Epidermal melanocyte (primary cell): ENCODE data around the gene LANCL2.
A peak's percentile ranks its signal among the peaks of the same experiment; 100 is the strongest.
"Not testable (repeated sequence)": the region's sequence is repeated elsewhere in the genome, so short reads cannot be mapped to it uniquely, and the experiment has no call there.

ENCODE experiments used
- DNase-seq: peaks from one replicate; pipeline ENCODE4 v3.0.0; 2011; ENCODE audit warnings: low spot score; ENCODE audit not compliant: insufficient read length

LANCL2 gene

DNA sequence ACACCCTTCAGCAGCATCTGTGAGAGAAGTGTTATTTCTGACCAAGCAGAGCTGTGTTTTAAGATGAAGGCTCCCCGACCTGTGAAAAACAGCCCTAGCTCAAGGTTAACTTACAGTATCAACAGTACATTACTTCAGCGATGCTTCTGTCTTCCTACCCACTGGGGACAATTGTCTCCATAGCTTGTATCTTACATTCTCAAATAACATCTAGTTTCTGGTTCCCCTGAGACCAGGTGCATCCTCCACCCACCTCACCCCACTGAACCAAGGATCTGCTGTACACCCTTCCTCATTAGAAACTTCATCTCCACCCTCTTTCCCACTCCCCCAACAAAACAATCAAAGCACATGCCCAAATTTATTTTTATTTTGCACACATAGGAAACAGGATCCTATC is 105.1 kb downstream of the LANCL2 start:
- DNase-seq = no peak

DNA sequence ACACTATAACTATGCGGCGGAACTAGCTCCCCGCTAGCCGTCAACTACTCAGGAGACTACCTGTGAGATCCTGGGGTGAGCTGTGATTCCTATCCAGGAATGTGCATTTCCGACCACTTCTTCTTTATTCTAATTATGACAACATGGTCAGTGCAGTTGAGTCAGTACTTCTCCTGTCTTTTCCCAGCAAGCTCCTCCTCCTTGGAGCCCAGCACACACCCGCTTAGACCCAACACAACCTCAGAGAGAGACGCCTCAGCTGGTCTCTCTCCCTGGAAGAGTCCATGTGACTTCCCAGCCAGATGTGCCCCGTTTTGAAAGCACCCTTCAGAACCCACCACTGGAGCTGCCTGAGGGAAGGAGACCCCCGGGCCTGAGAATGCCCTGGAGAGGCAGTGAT is 106.5 kb downstream of the LANCL2 start:
- not testable (repeated sequence) for DNase-seq

DNA sequence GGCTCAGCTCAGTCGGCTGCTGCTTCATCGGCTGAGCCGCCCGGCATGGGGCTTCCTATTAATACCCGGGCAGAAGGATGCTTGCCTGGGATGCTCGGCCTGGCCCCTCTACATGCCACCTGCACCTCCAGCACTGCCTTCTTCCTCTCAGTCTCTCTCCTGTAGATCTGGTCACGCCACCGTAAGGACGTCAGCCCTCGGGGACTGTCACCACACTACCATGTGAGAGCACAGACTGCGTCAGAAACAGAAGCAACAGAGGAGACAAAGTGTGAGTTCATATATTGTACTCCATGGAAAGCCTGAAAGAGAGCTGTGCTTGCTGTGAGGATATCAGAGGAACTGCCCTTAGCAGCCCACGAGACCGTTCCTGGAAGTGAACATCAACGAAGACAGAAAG is 107.3 kb downstream of the LANCL2 start:
- DNase-seq = not testable (repeated sequence)

DNA sequence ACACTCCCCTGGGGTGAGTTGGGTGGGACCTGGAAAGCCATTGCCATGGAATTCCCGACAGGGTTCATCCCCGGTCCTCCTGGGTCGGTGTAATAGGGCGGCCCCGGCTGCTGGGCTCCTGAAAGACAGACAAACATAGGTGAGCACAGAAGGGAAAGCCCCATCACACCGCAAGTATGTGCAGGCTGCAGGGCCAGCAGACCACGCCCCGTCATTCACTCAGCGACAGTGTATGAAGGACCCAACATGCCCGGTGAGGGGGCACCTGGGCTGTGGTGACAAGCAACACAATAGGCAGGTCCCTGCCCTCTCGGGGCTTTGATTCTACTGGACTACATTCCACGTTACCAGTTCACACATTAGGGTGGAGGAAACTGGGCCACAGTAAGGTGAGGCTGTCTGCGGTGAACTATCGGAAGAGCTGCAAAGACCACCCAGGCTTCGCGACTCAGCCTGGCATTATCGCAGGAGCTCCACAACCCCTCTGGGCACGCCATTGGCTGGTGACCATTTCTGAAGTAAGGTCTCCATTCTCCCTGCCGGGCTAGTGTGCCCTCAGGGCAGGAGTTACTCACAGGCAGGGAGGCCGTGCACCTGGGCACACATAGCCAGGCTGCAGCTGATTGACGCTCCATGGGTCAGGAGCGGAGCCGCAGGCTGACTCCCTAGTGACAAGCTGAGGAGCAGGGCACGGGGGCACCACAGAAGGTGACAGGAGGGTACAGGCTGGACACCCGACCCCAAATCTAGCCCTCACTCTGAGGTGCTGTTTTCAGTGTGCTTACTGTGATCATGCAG is 108.0 kb downstream of the LANCL2 start:
- no peak for DNase-seq

DNA sequence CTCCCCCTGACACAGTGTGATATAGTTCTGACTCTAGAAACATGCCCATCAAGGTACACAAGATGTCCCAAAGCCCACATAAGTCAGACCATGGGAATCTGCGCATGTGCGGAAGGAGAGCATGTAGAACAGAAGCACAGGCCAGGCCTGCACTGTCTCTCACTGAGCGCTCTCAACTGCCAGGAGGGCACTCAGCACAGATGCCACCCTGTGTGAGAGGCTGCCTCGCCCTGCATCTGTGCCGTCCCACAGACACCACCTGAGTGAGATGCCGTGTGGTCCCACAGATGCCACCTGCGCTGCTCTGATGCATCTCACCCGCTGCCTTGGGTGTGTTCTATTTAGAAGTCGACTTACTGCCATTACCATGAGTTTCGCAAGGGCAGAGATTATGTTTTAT is 108.8 kb downstream of the LANCL2 start:
- no peak for DNase-seq

GRCh38 chr7:55474944-55475854 is 110.1 kb downstream of the LANCL2 start:
- DNase-seq = no peak

DNA sequence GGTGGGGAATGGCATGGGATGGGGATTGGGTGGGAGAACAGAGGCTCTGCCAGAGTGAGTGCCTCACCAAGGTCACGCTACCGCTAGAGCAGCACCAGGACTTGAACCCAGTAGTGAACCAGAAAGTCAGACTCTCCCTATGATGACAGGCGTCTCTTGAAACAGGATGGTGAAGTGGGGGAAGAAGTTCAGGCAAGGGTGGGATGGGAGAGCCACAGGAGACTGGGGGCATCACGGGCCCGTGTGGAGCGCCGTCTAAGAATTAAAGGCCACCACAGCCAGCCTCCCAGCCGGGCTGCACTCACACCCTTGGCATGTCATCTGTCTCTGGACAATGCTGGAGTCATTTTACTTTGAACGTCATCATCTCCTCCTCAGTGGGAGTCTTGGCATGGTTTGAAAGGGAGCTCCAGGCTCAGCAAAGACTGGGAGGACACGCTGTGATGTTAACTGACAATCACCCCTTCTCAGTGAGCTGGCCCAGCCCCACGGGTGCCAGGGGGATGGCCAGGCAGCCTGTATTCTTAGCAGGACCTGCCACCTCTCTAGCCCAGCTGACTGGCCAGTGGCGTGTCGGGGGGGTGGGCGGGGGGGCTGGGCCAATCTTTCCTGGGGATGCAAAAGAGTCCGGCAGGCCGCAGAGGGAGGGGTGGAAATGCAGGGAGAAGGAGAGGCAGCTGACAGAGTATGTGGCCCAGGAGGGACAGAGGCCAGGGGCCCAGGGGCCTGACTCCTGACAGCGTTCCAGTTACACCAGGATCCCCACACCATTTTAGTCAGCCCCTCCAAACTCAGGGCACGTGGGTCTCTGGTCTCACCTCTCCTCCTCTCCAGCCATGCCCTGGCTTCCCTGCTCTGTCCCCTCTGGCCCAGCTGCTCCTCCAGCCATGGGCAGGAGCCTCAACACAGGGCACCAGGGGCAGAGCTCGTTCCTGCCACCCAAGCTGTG is 111.0 kb downstream of the LANCL2 start:
- DNase-seq = no peak

- DNase-seq = no peak
Measured at GRCh38 chr7:55476852-55477780, 112.0 kb downstream of the LANCL2 start.

- peak; percentile 57 for DNase-seq
Measured at GRCh38 chr7:55477781-55478374, 112.7 kb downstream of the LANCL2 start.

- no peak for DNase-seq
Measured at GRCh38 chr7:55478700-55479099, 113.6 kb downstream of the LANCL2 start.

DNA sequence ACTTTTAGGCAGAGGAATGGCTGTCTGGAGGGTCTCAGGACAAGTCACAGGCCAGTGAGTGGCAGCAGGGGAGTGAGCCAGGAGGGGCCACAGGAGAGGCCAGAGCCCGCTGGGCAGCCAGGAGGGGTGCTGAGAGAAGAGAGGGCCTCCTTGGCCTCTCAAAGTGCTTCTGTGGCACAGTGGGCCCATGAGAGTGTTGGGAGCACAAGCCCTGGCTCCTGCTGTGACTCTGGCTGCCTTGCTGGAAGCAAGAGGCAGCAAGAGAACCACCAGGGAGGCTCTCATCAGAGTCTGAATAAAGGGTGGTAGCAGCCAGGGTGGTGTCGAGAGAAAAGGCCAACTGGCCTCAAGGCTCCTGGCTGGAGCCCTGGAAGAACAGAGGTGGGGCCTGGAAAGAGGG is 116.0 kb downstream of the LANCL2 start:
- DNase-seq = no peak

DNA sequence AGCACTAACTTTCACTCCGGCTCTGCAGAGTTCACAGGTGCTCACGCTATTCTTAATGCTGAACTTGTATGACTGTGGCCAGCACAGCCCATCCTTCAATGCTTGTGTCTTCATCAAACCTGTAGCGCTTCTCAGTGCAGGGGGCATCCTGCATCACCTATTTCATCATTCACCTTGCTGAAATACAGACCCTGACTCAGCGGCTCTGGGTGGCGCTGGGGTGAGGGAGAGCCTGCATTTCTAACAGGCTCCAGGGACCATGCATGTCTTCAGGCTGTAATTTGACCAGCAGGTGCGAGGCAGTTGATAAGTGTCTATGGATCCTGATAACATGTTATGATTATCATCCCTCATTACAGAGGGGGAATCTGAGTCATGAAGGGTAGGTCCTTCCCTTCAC is 117.9 kb downstream of the LANCL2 start:
- DNase-seq = no peak
